ENCODE results near the gene CALCR. TPM values are rescaled to one million over a fixed set of nuclear protein-coding genes. Genes with fewer than 3 reads are reported as not detected.
A peak's percentile ranks its signal among the peaks of the same experiment; 100 is the strongest.

Gene CALCR
- total RNA-seq, 4 donors from 2014 or later: 0.39 to 0.78 (median 0.64) TPM; not detected in 1

GRCh38 chr7:93559639-93560491, 14.7 kb downstream of the CALCR start:
- no peak overlapping the region for H3K27ac ChIP-seq
- TF ChIP-seq, protein P1, sequence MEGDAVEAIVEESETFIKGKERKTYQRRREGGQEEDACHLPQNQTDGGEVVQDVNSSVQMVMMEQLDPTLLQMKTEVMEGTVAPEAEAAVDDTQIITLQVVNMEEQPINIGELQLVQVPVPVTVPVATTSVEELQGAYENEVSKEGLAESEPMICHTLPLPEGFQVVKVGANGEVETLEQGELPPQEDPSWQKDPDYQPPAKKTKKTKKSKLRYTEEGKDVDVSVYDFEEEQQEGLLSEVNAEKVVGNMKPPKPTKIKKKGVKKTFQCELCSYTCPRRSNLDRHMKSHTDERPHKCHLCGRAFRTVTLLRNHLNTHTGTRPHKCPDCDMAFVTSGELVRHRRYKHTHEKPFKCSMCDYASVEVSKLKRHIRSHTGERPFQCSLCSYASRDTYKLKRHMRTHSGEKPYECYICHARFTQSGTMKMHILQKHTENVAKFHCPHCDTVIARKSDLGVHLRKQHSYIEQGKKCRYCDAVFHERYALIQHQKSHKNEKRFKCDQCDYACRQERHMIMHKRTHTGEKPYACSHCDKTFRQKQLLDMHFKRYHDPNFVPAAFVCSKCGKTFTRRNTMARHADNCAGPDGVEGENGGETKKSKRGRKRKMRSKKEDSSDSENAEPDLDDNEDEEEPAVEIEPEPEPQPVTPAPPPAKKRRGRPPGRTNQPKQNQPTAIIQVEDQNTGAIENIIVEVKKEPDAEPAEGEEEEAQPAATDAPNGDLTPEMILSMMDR (IDR thresholded peaks at IDR 0.05 in 4 of 5, conservative IDR thresholded peaks at IDR 0.05 in 1 of 5): no peak
- TF ChIP-seq POLR2A (IDR thresholded peaks at IDR 0.05): no peak
- no peak for ATAC-seq
- H3K27me3 ChIP-seq: no peaks in the 10 kb centered on the region
- H3K9me3 ChIP-seq: no peaks in the 10 kb centered on the region
- intact Hi-C loops (cut with DNase I; ENCODE audit: low total_unique reads): no loop called here
- in situ Hi-C loops (cut with MboI; ENCODE audit: low sequenced_read_pairs in 4 of 4): no loop called here
- no peak for DNase-seq
- no peaks in the 10 kb centered on the region for H3K4me1 ChIP-seq
- no peaks in the 10 kb centered on the region for H3K36me3 ChIP-seq
- no peak overlapping the region for H3K4me3 ChIP-seq

DNA sequence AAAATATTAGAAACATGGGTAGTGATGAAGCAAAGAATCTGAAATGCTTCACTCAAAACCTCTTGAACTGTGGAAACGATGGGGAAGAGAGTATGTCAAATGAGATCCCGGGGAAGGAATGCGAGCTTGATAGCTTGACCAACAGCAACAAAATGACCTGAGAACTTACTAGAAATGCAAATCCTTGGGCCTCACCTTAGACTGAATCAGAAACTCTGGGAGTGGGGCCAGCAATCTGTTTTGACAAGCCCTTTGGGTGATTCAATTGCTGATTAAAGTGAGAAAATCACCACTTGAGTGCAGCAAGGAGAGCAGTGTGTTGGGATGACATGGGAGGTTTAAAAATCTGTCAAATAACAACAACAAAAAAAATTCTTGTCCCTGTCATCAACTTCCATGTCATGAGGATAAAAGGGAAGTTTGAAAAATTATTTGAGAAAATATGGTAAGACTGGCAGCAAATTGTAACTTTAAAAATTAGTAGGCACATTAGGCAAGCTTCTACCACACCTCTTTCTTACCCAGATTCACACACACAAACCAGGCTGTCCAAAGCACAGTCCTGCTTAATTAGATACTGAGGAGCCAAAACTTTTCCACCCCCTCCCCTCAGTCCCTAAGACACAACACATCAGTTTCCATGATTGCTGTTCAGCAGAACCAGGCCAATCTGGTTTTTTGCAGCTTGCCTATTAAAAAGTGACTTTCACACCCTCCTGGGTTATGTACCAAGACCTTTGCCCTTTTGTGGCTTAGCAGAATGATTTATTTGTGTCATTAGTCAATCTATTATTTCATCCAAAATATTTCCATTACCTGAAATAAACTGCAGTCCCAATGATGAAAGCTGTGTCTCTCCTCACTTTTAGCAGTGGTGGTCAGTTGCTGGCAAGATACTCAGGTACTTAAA, 15.6 kb downstream of the CALCR start:
- ATAC-seq: no peak
- no peak for DNase-seq
- no peaks in the 10 kb centered on the region for H3K9me3 ChIP-seq
- H3K27me3 ChIP-seq: no peaks in the 10 kb centered on the region
- in situ Hi-C loops (cut with MboI; ENCODE audit: low sequenced_read_pairs in 4 of 4): no loop called here
- no peaks in the 10 kb centered on the region for H3K4me1 ChIP-seq
- H3K36me3 ChIP-seq: no peaks in the 10 kb centered on the region
- intact Hi-C loops (cut with DNase I; ENCODE audit: low total_unique reads): no loop called here
- no peak overlapping the region for H3K27ac ChIP-seq
- H3K4me3 ChIP-seq: no peak overlapping the region
- TF ChIP-seq POLR2A (IDR thresholded peaks at IDR 0.05): no peak
- TF ChIP-seq, protein P1 (IDR thresholded peaks at IDR 0.05 in 4 of 5, conservative IDR thresholded peaks at IDR 0.05 in 1 of 5): no peak

DNA sequence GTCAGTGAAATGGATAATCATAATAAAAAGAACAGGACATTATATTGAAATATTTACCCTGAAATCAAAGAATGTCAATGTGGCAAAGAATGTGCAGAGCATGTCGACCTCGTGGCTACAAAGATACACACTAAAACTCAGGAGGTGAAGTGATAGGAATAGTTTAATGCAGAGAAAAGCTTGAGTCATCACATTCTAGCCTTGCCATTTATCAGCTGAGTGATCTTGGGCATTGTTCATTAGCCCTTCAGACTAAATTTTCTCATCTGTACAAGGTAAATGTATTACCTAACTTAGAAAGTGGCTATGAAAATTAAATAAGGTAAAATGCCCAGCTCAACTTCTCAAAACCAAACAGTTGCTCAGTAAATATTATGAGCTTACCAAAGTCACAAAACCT, 22.6 kb downstream of the CALCR start:
- Histone ChIP-seq H3K4me1 (no peaks in the 10 kb centered on the region), H3K27ac (no peak overlapping the region), H3K9me3 (no peaks in the 10 kb centered on the region), H3K36me3 (no peaks in the 10 kb centered on the region), H3K27me3 (no peaks in the 10 kb centered on the region), H3K4me3 (no peak overlapping the region)
- intact Hi-C loops (cut with DNase I; ENCODE audit: low total_unique reads): no loop called here
- ATAC-seq: no peak
- in situ Hi-C loops (cut with MboI; ENCODE audit: low sequenced_read_pairs in 4 of 4): no loop called here
- DNase-seq: no peak
- TF ChIP-seq, protein P1 (IDR thresholded peaks at IDR 0.05 in 4 of 5, conservative IDR thresholded peaks at IDR 0.05 in 1 of 5): no peak
- TF ChIP-seq POLR2A (IDR thresholded peaks at IDR 0.05): no peak

GRCh38 chr7:93551063-93551895, 23.2 kb downstream of the CALCR start:
- intact Hi-C loops (cut with DNase I; ENCODE audit: low total_unique reads) (no loop called here), in situ Hi-C loops (cut with MboI; ENCODE audit: low sequenced_read_pairs in 4 of 4) (no loop called here)
- TF ChIP-seq POLR2A (IDR thresholded peaks at IDR 0.05): no peak
- TF ChIP-seq, protein P1 (IDR thresholded peaks at IDR 0.05 in 4 of 5, conservative IDR thresholded peaks at IDR 0.05 in 1 of 5): peak in 2 of 5 experiments; percentile 13 to 30

More at GRCh38 chr7:93551063-93551895, 23.2 kb downstream of the CALCR start:
- no peaks in the 10 kb centered on the region for H3K27me3 ChIP-seq
- no peaks in the 10 kb centered on the region for H3K36me3 ChIP-seq
- ATAC-seq (no peak), DNase-seq (no peak)
- H3K9me3 ChIP-seq: no peaks in the 10 kb centered on the region
- H3K27ac ChIP-seq: no peak overlapping the region
- no peak overlapping the region for H3K4me3 ChIP-seq
- no peaks in the 10 kb centered on the region for H3K4me1 ChIP-seq

Data from gastrocnemius medialis (tissue), 4 donors.